Measurements from ENCODE around the gene APOC3.

APOC3 gene

DNA sequence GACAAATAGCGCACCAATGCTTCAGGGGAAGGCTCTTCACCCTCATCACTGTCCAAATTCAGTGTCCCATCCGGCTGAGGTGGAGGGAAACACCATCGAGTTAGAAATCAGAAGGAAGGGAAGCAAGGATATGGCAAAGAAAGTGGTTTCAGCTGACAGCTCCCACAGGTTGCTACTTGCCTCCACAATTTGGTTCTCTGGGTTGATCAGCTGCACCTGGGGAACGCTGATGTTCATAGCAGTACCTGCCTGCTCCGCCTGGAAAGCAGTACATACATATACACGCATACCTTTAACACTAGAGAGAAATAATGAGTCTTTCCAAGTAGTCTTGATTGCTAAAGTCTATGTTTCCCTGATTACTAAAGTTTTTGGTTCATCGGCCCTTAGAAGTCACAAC lies 45.5 kb downstream of the APOC3 start:
- Histone ChIP-seq H3K36me3 (replicated peaks in 1 of 2; ENCODE audit: control insufficient read depth in 2 of 2, insufficient read depth in 2 of 2, low read length in 2 of 2) (peaks cover 25 to 65% of the 10 kb centered on the region in 2 donors), H3K27ac (replicated peaks; ENCODE audit: low read length) (no peak overlapping the region), H3K79me1 (ENCODE audit: low read depth, low read length) (no peaks in the 10 kb centered on the region), H2AK5ac (ENCODE audit: low read depth, low read length) (no peak overlapping the region), H2BK12ac (ENCODE audit: low read length) (no peak overlapping the region), H3K4me1 (ENCODE audit: control insufficient read depth in 2 of 2, insufficient read depth in 1 of 2, low read depth in 1 of 2, low read length in 2 of 2) (no peaks in the 10 kb centered on the region), H3K23ac (ENCODE audit: low read depth, low read length, poor library complexity) (no peak overlapping the region), H3K18ac (ENCODE audit: low read length) (no peak overlapping the region), H3K4ac (ENCODE audit: low read length) (no peak overlapping the region), H2BK5ac (ENCODE audit: low read length) (no peak overlapping the region), H3K14ac (ENCODE audit: low read length) (no peak overlapping the region), H3K9ac (ENCODE audit: low read depth, low read length, poor library complexity) (no peak overlapping the region), H4K91ac (ENCODE audit: low read depth, low read length, poor library complexity) (no peak overlapping the region), H3K4me3 (ENCODE audit: low read length in 2 of 2) (no peak overlapping the region), H3K9me3 (replicated peaks in 1 of 2; ENCODE audit: control insufficient read depth in 2 of 2, insufficient read depth in 1 of 2, low read depth in 1 of 2, low read length in 2 of 2) (no peaks in the 10 kb centered on the region), H3K4me2 (ENCODE audit: insufficient read depth, low read length, poor library complexity, severe bottlenecking) (no peak overlapping the region), H2BK120ac (ENCODE audit: low read depth, low read length) (no peak overlapping the region), H2BK15ac (ENCODE audit: low read length) (no peak overlapping the region), H3K27me3 (ENCODE audit: control insufficient read depth in 3 of 3, insufficient read depth in 3 of 3, low read depth in 1 of 3, low read length in 3 of 3) (no peaks in the 10 kb centered on the region), H2AFZ (ENCODE audit: low read length) (no peak overlapping the region), H4K8ac (ENCODE audit: low read depth, low read length) (no peak overlapping the region)
- WGBS, 2 donors (ENCODE audit: extremely low coverage in 2 of 2, insufficient read length in 2 of 2, insufficient replicate concordance in 1 of 2): no CpG with 5 or more reads among the region's 7 CpGs
- DNase-seq (ENCODE audit: low spot score): no peak

GRCh38 chr11:116876656-116877055 lies 46.9 kb downstream of the APOC3 start:
- Histone ChIP-seq H3K4ac (ENCODE audit: low read length) (no peak overlapping the region), H3K36me3 (replicated peaks in 1 of 2; ENCODE audit: control insufficient read depth in 2 of 2, insufficient read depth in 2 of 2, low read length in 2 of 2) (peaks cover 19 to 52% of the 10 kb centered on the region in 2 donors), H3K4me1 (ENCODE audit: control insufficient read depth in 2 of 2, insufficient read depth in 1 of 2, low read depth in 1 of 2, low read length in 2 of 2) (no peaks in the 10 kb centered on the region), H3K4me3 (ENCODE audit: low read length in 2 of 2) (no peak overlapping the region), H2BK15ac (ENCODE audit: low read length) (no peak overlapping the region), H3K27me3 (ENCODE audit: control insufficient read depth in 3 of 3, insufficient read depth in 3 of 3, low read depth in 1 of 3, low read length in 3 of 3) (no peaks in the 10 kb centered on the region), H3K23ac (ENCODE audit: low read depth, low read length, poor library complexity) (no peak overlapping the region), H2AK5ac (ENCODE audit: low read depth, low read length) (no peak overlapping the region), H3K9ac (ENCODE audit: low read depth, low read length, poor library complexity) (no peak overlapping the region), H3K79me1 (ENCODE audit: low read depth, low read length) (no peaks in the 10 kb centered on the region), H3K9me3 (replicated peaks in 1 of 2; ENCODE audit: control insufficient read depth in 2 of 2, insufficient read depth in 1 of 2, low read depth in 1 of 2, low read length in 2 of 2) (no peaks in the 10 kb centered on the region), H4K8ac (ENCODE audit: low read depth, low read length) (no peak overlapping the region), H3K14ac (ENCODE audit: low read length) (no peak overlapping the region), H3K18ac (ENCODE audit: low read length) (no peak overlapping the region), H2BK5ac (ENCODE audit: low read length) (no peak overlapping the region), H4K91ac (ENCODE audit: low read depth, low read length, poor library complexity) (no peak overlapping the region), H2BK12ac (ENCODE audit: low read length) (no peak overlapping the region), H2BK120ac (ENCODE audit: low read depth, low read length) (no peak overlapping the region), H3K4me2 (ENCODE audit: insufficient read depth, low read length, poor library complexity, severe bottlenecking) (no peak overlapping the region), H3K27ac (replicated peaks; ENCODE audit: low read length) (no peak overlapping the region), H2AFZ (ENCODE audit: low read length) (no peak overlapping the region)
- no CpG with 5 or more reads among the region's 8 CpGs for WGBS, 2 donors (ENCODE audit: extremely low coverage in 2 of 2, insufficient read length in 2 of 2, insufficient replicate concordance in 1 of 2)
- DNase-seq (ENCODE audit: low spot score): no peak

- no peak overlapping the region for H4K91ac ChIP-seq (ENCODE audit: low read depth, low read length, poor library complexity)
Measured at GRCh38 chr11:116879800-116880625, 50.3 kb downstream of the APOC3 start.

DNA sequence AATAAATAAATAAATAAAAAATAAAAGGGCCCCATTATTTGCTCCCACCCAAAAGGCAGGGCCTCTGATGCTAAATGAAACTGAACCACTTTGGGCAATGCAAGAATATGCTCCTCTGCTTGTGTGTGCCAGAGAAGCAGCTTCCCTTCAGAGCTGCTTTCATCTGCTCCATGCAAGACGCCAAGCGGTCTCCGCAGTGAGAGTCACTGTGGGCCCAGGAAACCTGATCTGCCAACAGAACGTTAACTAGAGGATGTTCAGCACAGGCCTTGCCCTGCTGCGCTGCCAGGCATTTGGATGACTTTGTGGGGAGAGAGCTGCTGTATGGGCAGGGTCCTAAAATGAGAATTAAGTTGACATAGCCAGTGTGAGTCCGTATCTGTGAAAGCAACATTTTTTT lies 51.4 kb downstream of the APOC3 start:
- no peaks in the 10 kb centered on the region for H3K4me1 ChIP-seq (ENCODE audit: control insufficient read depth in 2 of 2, insufficient read depth in 1 of 2, low read depth in 1 of 2, low read length in 2 of 2)
- no CpG with 5 or more reads among the region's 6 CpGs for WGBS, 2 donors (ENCODE audit: extremely low coverage in 2 of 2, insufficient read length in 2 of 2, insufficient replicate concordance in 1 of 2)
- no peak overlapping the region for H3K18ac ChIP-seq (ENCODE audit: low read length)
- no peak overlapping the region for H3K4me2 ChIP-seq (ENCODE audit: insufficient read depth, low read length, poor library complexity, severe bottlenecking)
- no peak overlapping the region for H3K27ac ChIP-seq (replicated peaks; ENCODE audit: low read length)
- no peaks in the 10 kb centered on the region for H3K9me3 ChIP-seq (replicated peaks in 1 of 2; ENCODE audit: control insufficient read depth in 2 of 2, insufficient read depth in 1 of 2, low read depth in 1 of 2, low read length in 2 of 2)
- H2AFZ ChIP-seq (ENCODE audit: low read length): no peak overlapping the region
- no peak overlapping the region for H3K14ac ChIP-seq (ENCODE audit: low read length)
- peaks cover 0 to 12% of the 10 kb centered on the region in 2 donors for H3K36me3 ChIP-seq (replicated peaks in 1 of 2; ENCODE audit: control insufficient read depth in 2 of 2, insufficient read depth in 2 of 2, low read length in 2 of 2)
- no peak overlapping the region for H3K4ac ChIP-seq (ENCODE audit: low read length)
- no peak overlapping the region for H4K8ac ChIP-seq (ENCODE audit: low read depth, low read length)
- H3K4me3 ChIP-seq (ENCODE audit: low read length in 2 of 2): no peak overlapping the region
- no peak overlapping the region for H2BK15ac ChIP-seq (ENCODE audit: low read length)
- H3K23ac ChIP-seq (ENCODE audit: low read depth, low read length, poor library complexity): no peak overlapping the region
- H2BK12ac ChIP-seq (ENCODE audit: low read length): no peak overlapping the region
- H4K91ac ChIP-seq (ENCODE audit: low read depth, low read length, poor library complexity): no peak overlapping the region
- H2AK5ac ChIP-seq (ENCODE audit: low read depth, low read length): no peak overlapping the region
- H3K9ac ChIP-seq (ENCODE audit: low read depth, low read length, poor library complexity): no peak overlapping the region
- DNase-seq (ENCODE audit: low spot score): no peak
- H3K27me3 ChIP-seq (ENCODE audit: control insufficient read depth in 3 of 3, insufficient read depth in 3 of 3, low read depth in 1 of 3, low read length in 3 of 3): no peaks in the 10 kb centered on the region
- H2BK120ac ChIP-seq (ENCODE audit: low read depth, low read length): no peak overlapping the region
- H2BK5ac ChIP-seq (ENCODE audit: low read length): no peak overlapping the region
- no peaks in the 10 kb centered on the region for H3K79me1 ChIP-seq (ENCODE audit: low read depth, low read length)

More at GRCh38 chr11:116879800-116880625, 50.3 kb downstream of the APOC3 start:
- Histone ChIP-seq H2AFZ (ENCODE audit: low read length) (no peak overlapping the region), H2AK5ac (ENCODE audit: low read depth, low read length) (no peak overlapping the region), H3K9ac (ENCODE audit: low read depth, low read length, poor library complexity) (no peak overlapping the region), H3K27me3 (ENCODE audit: control insufficient read depth in 3 of 3, insufficient read depth in 3 of 3, low read depth in 1 of 3, low read length in 3 of 3) (no peaks in the 10 kb centered on the region), H3K36me3 (replicated peaks in 1 of 2; ENCODE audit: control insufficient read depth in 2 of 2, insufficient read depth in 2 of 2, low read length in 2 of 2) (peaks cover 3 to 23% of the 10 kb centered on the region in 2 donors), H2BK5ac (ENCODE audit: low read length) (no peak overlapping the region), H4K8ac (ENCODE audit: low read depth, low read length) (no peak overlapping the region), H3K14ac (ENCODE audit: low read length) (no peak overlapping the region), H3K4me1 (ENCODE audit: control insufficient read depth in 2 of 2, insufficient read depth in 1 of 2, low read depth in 1 of 2, low read length in 2 of 2) (no peaks in the 10 kb centered on the region), H3K18ac (ENCODE audit: low read length) (no peak overlapping the region), H3K79me1 (ENCODE audit: low read depth, low read length) (no peaks in the 10 kb centered on the region), H2BK15ac (ENCODE audit: low read length) (no peak overlapping the region), H2BK12ac (ENCODE audit: low read length) (no peak overlapping the region), H3K4me3 (ENCODE audit: low read length in 2 of 2) (no peak overlapping the region), H2BK120ac (ENCODE audit: low read depth, low read length) (no peak overlapping the region), H3K23ac (ENCODE audit: low read depth, low read length, poor library complexity) (no peak overlapping the region), H3K4me2 (ENCODE audit: insufficient read depth, low read length, poor library complexity, severe bottlenecking) (no peak overlapping the region), H3K4ac (ENCODE audit: low read length) (no peak overlapping the region), H3K27ac (replicated peaks; ENCODE audit: low read length) (no peak overlapping the region), H3K9me3 (replicated peaks in 1 of 2; ENCODE audit: control insufficient read depth in 2 of 2, insufficient read depth in 1 of 2, low read depth in 1 of 2, low read length in 2 of 2) (no peaks in the 10 kb centered on the region)
- WGBS, 2 donors (ENCODE audit: extremely low coverage in 2 of 2, insufficient read length in 2 of 2, insufficient replicate concordance in 1 of 2): no CpG with 5 or more reads among the region's 5 CpGs
- peak; percentile 29 for DNase-seq (ENCODE audit: low spot score)

Data from neuronal stem cell (in vitro differentiated cells).